Measurements from ENCODE around the gene TEX55. TPM values are rescaled to one million over a fixed set of nuclear protein-coding genes. Genes with fewer than 3 reads are reported as not detected.
"Not testable (repeated sequence)": the region's sequence is repeated elsewhere in the genome, so short reads cannot be mapped to it uniquely, and the experiment has no call there.

Gene TEX55
- total RNA-seq, 1 donor from 2014 or later: not detected

DNA sequence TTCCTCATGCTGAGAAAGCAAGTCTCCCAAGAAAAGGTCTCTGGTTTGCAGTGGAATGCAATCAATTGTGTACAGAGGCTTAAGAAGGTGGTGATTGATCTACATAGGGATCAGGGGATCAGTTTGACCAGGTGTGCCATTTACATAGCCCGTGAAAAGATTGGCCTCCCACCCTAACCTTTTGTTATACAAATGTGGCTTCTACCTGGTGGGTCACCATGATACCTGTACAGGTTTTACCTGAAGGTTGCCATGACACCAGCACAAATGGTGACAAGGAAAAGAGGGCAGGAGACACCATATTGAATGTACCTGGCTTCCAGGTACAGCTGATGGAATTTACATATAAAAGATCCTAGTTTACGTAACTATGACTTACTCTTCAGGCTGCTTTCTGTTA lies 25.5 kb upstream of the TEX55 start:
- Mint-ChIP-seq H3K27me3 (ENCODE audit: low read depth) (no peaks in the 10 kb centered on the region), H3K36me3 (ENCODE audit: low read depth) (peaks cover 10% of the 10 kb centered on the region), H3K4me1 (no peaks in the 10 kb centered on the region), H3K4me3 (no peak overlapping the region), H3K27ac (ENCODE audit: unreplicated experiment) (no peak overlapping the region), H3K9me3 (peaks cover 19% of the 10 kb centered on the region)
- DNase-seq (ENCODE audit: low read depth, low spot score): no peak
- TF ChIP-seq, protein P1, sequence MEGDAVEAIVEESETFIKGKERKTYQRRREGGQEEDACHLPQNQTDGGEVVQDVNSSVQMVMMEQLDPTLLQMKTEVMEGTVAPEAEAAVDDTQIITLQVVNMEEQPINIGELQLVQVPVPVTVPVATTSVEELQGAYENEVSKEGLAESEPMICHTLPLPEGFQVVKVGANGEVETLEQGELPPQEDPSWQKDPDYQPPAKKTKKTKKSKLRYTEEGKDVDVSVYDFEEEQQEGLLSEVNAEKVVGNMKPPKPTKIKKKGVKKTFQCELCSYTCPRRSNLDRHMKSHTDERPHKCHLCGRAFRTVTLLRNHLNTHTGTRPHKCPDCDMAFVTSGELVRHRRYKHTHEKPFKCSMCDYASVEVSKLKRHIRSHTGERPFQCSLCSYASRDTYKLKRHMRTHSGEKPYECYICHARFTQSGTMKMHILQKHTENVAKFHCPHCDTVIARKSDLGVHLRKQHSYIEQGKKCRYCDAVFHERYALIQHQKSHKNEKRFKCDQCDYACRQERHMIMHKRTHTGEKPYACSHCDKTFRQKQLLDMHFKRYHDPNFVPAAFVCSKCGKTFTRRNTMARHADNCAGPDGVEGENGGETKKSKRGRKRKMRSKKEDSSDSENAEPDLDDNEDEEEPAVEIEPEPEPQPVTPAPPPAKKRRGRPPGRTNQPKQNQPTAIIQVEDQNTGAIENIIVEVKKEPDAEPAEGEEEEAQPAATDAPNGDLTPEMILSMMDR (conservative IDR thresholded peaks at IDR 0.05): no peak

DNA sequence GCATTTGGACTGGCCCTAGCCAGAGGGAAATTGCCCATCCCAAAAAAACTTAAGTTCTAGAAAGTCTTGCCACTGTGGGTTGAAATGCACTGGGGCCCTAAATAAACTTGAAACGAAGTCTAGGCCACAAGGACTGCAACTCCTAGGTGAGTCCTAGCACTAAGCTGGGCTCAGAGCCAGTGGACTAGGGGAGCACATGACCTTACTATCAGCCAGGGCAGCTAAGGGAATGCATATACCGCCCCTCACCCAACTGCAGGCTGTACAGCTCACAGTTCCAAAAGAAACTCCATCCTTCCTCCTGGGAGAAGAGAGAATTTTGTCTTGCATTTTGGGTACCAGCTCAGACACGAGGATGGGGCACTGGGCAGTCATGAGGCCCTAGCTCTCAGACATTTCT lies 23.6 kb upstream of the TEX55 start:
- H3K4me3 Mint-ChIP-seq: no peak overlapping the region
- H3K4me1 Mint-ChIP-seq: no peaks in the 10 kb centered on the region
- H3K9me3 Mint-ChIP-seq: peaks cover 10% of the 10 kb centered on the region
- H3K36me3 Mint-ChIP-seq (ENCODE audit: low read depth): peaks cover 5% of the 10 kb centered on the region
- H3K27me3 Mint-ChIP-seq (ENCODE audit: low read depth): no peaks in the 10 kb centered on the region
- TF ChIP-seq, protein P1 (conservative IDR thresholded peaks at IDR 0.05): no peak
- no peak for DNase-seq (ENCODE audit: low read depth, low spot score)
- no peak overlapping the region for H3K27ac Mint-ChIP-seq (ENCODE audit: unreplicated experiment)

DNA sequence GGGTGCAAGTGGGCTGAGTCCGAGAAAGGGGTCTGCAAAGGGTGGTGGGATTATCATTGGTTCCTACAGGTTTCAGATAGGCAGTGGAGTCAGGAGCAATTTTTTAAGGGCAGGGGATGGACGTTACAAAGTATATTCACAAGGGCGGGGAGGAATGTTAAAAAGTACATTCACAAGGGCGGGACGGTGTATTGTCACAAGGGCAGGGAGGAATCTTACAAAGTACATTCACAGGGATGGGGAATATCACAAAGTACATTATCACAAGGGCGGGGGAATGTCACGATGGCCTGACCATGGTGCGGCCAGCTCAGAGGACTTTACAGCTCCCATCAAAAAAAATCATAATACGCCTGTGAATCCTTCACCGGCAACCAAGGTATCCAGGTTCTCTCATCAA lies 20.6 kb upstream of the TEX55 start:
- Mint-ChIP-seq H3K4me1 (no peaks in the 10 kb centered on the region), H3K36me3 (ENCODE audit: low read depth) (no peaks in the 10 kb centered on the region), H3K4me3 (no peak overlapping the region), H3K27ac (ENCODE audit: unreplicated experiment) (no peak overlapping the region), H3K27me3 (ENCODE audit: low read depth) (no peaks in the 10 kb centered on the region), H3K9me3 (peaks cover under 1% of the 10 kb centered on the region)
- DNase-seq (ENCODE audit: low read depth, low spot score): no peak
- TF ChIP-seq, protein P1 (conservative IDR thresholded peaks at IDR 0.05): no peak

DNA sequence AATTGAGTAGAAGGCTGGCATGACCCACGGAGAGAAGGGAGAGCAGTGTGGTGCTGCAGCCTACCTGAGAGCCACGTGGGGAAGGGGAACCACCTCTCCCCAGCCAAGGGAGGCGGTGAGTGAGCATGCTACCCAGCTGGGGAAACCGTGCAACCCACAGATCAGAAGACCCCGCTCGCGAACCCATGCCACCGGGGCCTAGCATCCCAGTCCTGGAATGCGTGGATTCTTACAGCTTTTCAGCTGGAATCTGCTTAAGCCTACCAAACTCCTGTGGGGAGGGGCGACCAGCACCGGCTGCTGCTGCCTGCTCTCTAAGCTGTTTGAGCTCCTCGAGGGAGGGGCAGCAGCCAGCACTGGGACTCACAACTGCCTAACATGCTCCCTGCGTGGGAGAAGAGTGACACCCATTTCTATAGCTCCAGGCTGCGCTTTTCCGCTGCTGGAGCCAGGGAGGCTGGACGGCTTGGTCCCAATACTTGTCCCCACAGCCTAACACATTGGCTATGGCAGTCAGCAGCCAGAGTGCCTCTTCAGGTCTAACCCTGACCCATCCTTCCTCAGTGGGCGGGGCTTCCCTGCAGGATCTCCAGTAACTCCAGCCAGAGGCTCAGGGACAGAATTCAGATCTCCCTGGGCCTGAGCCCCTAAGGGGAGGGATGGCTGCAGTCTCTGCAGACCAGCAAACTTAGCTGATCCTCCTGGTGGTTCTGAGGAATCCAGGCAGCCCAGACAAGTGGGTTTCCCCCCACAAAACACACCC lies 20.0 kb upstream of the TEX55 start:
- Mint-ChIP-seq H3K4me3 (no peak overlapping the region), H3K36me3 (ENCODE audit: low read depth) (no peaks in the 10 kb centered on the region), H3K9me3 (no peaks in the 10 kb centered on the region), H3K4me1 (no peaks in the 10 kb centered on the region), H3K27ac (ENCODE audit: unreplicated experiment) (no peak overlapping the region), H3K27me3 (ENCODE audit: low read depth) (no peaks in the 10 kb centered on the region)
- DNase-seq (ENCODE audit: low read depth, low spot score): no peak
- TF ChIP-seq, protein P1 (conservative IDR thresholded peaks at IDR 0.05): no peak

DNA sequence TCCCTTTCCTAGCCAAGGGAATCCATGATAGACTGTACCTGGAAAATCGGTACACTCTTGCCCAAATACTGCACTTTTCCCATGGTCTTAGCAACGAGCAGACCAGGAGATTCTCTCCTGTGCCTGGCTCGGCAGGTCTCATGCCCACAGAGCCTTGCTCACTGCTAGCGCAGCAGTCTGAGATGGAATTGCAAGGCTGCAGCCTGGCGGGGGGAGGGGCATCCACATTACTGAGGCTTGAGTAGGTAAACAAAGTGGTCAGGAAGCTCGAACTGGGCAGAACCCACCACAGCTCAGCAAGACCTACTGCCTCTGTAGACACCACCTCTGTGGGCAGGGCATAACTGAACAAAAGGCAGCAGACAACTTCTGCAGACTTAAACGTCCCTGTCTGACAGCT lies 15.7 kb upstream of the TEX55 start:
- H3K9me3 Mint-ChIP-seq; H3K4me1 Mint-ChIP-seq; H3K36me3 Mint-ChIP-seq (ENCODE audit: low read depth); DNase-seq (ENCODE audit: low read depth, low spot score); H3K4me3 Mint-ChIP-seq; H3K27ac Mint-ChIP-seq (ENCODE audit: unreplicated experiment): not testable (repeated sequence)
- peaks cover 14% of the 10 kb centered on the region for H3K27me3 Mint-ChIP-seq (ENCODE audit: low read depth)

DNA sequence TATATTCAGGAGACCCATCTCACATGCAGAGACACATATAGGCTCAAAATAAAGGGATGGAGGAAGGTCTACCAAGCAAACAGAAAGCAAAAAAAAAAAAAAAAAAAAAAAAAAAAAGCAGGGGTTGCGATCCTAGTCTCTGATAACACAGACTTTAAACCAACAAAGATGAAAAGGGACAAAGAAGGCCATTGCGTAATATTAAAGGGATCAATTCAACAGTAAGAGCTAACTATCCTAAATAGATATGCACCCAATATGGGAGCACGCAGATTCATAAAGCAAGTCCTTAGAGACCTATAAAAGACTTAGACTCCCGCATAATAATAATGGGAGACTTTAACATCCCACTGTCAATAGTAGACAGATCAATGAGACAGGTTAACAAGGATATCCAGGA lies 13.7 kb upstream of the TEX55 start:
- not testable (repeated sequence) for H3K27ac Mint-ChIP-seq (ENCODE audit: unreplicated experiment); DNase-seq (ENCODE audit: low read depth, low spot score); H3K9me3 Mint-ChIP-seq; H3K36me3 Mint-ChIP-seq (ENCODE audit: low read depth); H3K4me1 Mint-ChIP-seq; H3K4me3 Mint-ChIP-seq
- peaks cover 14% of the 10 kb centered on the region for H3K27me3 Mint-ChIP-seq (ENCODE audit: low read depth)

DNA sequence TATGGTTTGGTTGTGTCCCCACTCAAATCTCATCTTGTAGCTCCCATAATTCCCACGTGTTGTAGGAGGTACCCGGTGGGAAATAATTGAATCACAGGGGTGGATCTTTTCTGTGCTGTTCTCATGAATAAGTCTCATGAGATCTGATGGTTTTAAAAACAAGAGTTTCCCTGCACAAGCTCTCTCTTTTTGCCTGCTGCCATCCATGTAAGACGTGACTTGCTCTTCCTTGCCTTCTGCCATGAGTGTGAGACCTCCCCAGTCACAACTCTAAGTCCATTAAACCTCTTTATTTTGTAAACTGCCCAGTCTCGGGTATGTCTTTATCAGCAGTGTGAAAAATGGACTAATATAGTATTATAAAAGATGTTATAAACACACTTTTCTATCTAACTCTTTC lies 6.6 kb upstream of the TEX55 start:
- H3K9me3 Mint-ChIP-seq: peaks cover 12% of the 10 kb centered on the region
- not testable (repeated sequence) for H3K27ac Mint-ChIP-seq (ENCODE audit: unreplicated experiment); DNase-seq (ENCODE audit: low read depth, low spot score); H3K36me3 Mint-ChIP-seq (ENCODE audit: low read depth); H3K4me1 Mint-ChIP-seq; H3K27me3 Mint-ChIP-seq (ENCODE audit: low read depth); H3K4me3 Mint-ChIP-seq

Data from neural crest cell (in vitro differentiated cells).